HG02973 (cell line): Measurements from ENCODE around the gene CLCC1.

Experiments used
- ATAC-seq: cut with Tn5 transposase; IDR thresholded peaks from one replicate; pipeline ENCODE4 v1.9.1; 2021; ENCODE audit warnings: moderate library complexity; ENCODE audit not compliant: unreplicated experiment

CLCC1 gene

DNA sequence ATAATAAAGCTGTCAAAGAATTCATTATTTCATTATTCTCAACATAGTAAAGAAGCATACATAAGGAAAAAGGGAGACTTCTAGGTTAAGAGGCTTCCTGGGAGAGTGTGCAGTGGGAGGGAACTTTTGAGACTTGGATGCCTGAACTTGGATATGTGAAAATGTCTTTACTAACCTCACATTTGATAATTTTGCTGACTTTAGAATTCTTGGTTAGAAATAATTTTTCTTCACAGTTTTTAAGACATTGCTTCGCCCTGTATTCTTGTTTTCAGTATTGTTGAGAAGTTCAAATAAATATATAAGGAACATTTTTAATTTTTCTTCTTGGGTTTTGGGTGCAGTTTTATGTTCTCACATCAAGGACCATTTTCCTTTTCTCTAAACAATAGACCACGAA, 46.5 kb downstream of the CLCC1 start:
- ATAC-seq = no peak
